NT2/D1 (cell line): ENCODE data around the gene LIN37.

Source experiments
- DNase-seq: peaks from one replicate; pipeline ENCODE4 v3.0.0-alpha.2; 2011; ENCODE audit warnings: low read depth, low spot score
- H3K27me3 ChIP-seq: 2 replicates; pipeline ENCODE4 v1.6.0; 2011; ENCODE audit warnings: mild to moderate bottlenecking; ENCODE audit not compliant: insufficient read length, insufficient read depth
- H3K36me3 ChIP-seq: 2 replicates; pipeline ENCODE4 v1.6.1; 2011; ENCODE audit warnings: mild to moderate bottlenecking, low read length, mixed read lengths; ENCODE audit not compliant: insufficient read depth, insufficient read length
- H3K4me1 ChIP-seq: 2 replicates; pipeline ENCODE4 v1.5.1; 2011; ENCODE audit not compliant: insufficient read depth, insufficient read length
- H3K4me3 ChIP-seq: 2 replicates; pipeline ENCODE4 v1.5.1; 2011; ENCODE audit warnings: low read depth; ENCODE audit not compliant: insufficient read length
- H3K9ac ChIP-seq: 2 replicates; pipeline ENCODE4 v1.6.0; 2011; ENCODE audit warnings: low read depth; ENCODE audit not compliant: insufficient read length
- H3K9me3 ChIP-seq: 2 replicates; pipeline ENCODE4 v1.5.1; 2011; ENCODE audit warnings: mild to moderate bottlenecking, low read length; ENCODE audit not compliant: insufficient read depth
- SUZ12 ChIP-seq: IDR thresholded peaks from 2 replicates; pipeline ENCODE4 v1.6.1; 2011; ENCODE audit not compliant: insufficient read length, insufficient read depth; ENCODE audit errors: extremely low read depth
- YY1 ChIP-seq: IDR thresholded peaks from 2 replicates; pipeline ENCODE4 v1.6.1; 2011; ENCODE audit not compliant: insufficient read length, insufficient read depth
- ZNF274 ChIP-seq: IDR thresholded peaks from 2 replicates; pipeline ENCODE4 v1.6.1; 2011; ENCODE audit warnings: mild to moderate bottlenecking, low read depth, low read length

LIN37 gene

DNA sequence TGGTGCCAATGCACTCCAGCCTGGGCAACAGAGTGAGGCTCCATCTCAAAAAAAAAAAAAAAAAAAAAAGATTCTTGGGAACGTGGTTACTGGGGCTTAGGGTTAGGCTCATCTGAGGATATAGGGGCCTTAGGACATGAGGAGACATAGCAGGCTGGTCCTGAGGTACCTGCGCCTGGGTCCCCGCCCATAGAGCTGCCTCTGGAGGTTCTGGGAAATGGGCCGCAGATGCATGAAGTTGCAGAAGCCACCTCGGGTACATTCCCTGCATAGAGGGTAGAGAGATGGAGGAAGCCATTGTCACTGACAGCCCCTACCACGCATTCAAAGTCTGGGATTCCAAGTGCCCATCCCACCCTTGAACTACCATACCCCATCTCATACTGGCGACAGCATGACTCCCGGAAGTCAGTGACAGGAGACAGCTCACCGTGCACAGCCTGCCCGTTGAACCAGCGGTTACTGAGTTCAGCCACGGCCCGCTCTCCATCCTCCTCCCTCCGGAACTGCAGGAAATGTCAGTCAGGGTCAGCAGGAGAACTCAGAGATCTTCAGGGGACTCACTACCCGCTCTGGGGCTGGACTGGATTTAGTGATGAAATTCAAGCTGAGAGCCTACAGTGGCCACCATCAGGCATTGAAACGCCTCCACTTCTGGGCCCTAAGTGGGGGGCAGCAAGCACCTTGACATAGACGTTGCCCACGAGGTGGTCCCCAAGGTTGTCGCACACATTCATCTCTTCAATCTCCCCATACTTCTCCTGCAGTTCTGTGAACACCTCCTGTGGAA is 4.5 kb upstream of the LIN37 start:
- no peak for DNase-seq
- TF ChIP-seq YY1 (no peak), SUZ12 (no peak), ZNF274 (no peak)
- Histone ChIP-seq H3K36me3 (peaks cover 21% of the 10 kb centered on the region), H3K9ac (peak overlapping the region; percentile 33), H3K4me1 (peaks cover 9% of the 10 kb centered on the region), H3K9me3 (no peaks in the 10 kb centered on the region), H3K27me3 (no peaks in the 10 kb centered on the region), H3K4me3 (peak overlapping the region; percentile 68)

DNA sequence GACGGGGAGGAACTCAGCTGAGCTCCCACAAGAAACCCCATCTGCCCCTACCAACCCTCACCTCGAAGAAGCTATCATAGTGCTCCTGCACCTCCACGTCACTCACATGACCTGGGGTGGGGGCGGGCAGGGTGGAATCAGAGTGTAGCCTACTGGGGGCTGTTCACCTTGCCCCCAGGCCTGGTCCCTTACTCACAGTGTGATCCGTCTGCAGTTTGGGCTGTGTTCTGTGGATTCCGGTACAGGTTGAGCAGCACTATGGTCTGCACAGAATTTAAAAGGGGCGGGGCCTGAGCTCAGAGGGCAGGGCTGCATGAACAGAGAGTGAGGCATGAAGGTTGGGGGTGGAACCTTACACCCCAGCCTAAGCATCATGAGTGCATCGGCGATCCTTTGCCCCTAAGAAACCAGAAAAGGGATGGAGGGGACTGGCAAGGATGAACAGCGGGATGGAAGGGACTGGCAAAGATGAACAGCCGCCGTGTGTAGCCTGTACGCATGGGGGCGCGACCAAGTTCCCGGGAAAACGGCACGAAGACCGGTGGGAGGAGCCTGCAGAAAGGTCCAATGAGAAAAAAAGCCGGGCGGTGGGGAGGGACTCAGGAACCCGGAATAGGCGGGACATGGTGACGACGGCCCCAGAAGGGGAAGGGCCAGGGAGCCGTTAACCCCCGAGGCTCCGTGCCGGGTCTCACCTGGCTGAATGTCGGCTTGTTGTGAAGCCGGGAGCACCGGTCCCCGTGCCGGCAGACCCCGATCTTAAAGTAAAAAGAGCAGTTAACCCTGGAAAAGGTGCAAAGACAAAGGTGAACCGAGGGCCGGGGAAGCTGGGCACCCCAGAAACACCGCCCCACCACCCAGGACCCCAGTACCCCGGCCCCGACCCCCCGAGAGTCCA is 3.7 kb upstream of the LIN37 start:
- H3K36me3 ChIP-seq, result peaks cover 15% of the 10 kb centered on the region
- H3K9me3 ChIP-seq, result no peaks in the 10 kb centered on the region
- H3K4me3 ChIP-seq, result peak overlapping the region; percentile 68
- DNase-seq, result peak; percentile 88
- TF ChIP-seq YY1 (no peak), ZNF274 (no peak), SUZ12 (no peak)
- peak overlapping the region; percentile 82 for H3K9ac ChIP-seq
- peaks cover 7% of the 10 kb centered on the region for H3K4me1 ChIP-seq
- no peaks in the 10 kb centered on the region for H3K27me3 ChIP-seq

DNA sequence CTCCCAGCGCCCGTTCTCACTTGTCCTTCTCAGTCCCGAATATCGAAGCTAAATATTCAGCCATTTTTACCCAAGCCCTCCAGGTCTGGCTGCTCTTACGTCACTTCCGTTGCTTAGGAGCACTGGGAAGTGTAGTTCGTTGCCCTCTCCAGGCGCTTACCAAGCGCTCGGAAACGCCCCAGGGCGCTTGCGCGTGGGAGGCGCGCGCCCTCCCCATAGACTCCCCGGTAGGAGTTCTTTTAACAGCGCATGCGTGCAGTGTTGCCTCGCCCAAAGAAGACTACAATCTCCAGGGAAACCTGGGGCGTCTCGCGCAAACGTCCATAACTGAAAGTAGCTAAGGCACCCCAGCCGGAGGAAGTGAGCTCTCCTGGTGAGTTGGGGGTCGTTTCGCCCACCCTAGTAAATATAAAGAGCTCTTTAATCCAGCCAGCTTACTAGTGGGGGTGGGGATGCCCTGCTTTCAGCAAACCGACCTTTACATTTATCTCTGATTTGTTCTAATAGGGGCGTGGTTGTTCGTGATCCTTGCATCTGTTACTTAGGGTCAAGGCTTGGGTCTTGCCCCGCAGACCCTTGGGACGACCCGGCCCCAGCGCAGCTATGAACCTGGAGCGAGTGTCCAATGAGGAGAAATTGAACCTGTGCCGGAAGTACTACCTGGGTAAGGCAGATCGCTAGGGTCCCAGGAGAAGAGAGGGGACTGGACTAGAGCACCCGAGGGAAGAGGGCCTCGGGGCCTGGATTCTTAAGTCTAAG is 2.9 kb upstream of the LIN37 start, which contains the start of the genes PSENEN and U2AF1L4:
Gene PSENEN (plus strand): TSS at position 324 of the 759 bp plus-strand sequence. CDS start 280 bp downstream, at position 604.
Gene U2AF1L4 (minus strand): TSS at position 91 of the 759 bp plus-strand sequence. CDS start 27 bp downstream, at position 64.
- peaks cover 15% of the 10 kb centered on the region for H3K36me3 ChIP-seq

DNA sequence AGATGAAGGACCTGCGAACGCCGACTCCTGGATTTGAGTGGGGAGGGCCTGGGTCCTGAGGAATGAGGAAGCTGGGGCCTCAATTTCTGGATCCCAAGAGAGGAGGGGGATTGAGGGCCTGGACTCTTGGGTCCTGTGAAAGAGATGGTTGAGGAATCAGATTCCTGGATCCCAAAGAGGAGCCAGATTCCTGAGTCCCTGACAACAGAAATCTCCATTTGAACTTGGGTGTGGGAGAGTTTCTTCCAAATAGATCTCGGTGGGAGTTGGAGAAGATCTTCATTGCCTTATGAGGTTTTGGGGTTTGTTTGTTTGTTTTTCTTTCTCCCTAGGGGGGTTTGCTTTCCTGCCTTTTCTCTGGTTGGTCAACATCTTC is 2.3 kb upstream of the LIN37 start:
- no peak for DNase-seq

More for the DNA sequence above, 2.9 kb upstream of the LIN37 start, which contains the start of the genes PSENEN and U2AF1L4:
- peak within 1 kb of the TSS; percentile 68 for H3K4me3 ChIP-seq
- H3K4me1 ChIP-seq, result peaks cover 7% of the 10 kb centered on the region
- no peaks in the 10 kb centered on the region for H3K27me3 ChIP-seq
- H3K9ac ChIP-seq, result peak within 1 kb of the TSS; percentile 90
- DNase-seq, result peak; percentile 97
- TF ChIP-seq YY1, result peak; percentile 40
- TF ChIP-seq ZNF274, result no peak
- no peaks in the 10 kb centered on the region for H3K9me3 ChIP-seq

DNA sequence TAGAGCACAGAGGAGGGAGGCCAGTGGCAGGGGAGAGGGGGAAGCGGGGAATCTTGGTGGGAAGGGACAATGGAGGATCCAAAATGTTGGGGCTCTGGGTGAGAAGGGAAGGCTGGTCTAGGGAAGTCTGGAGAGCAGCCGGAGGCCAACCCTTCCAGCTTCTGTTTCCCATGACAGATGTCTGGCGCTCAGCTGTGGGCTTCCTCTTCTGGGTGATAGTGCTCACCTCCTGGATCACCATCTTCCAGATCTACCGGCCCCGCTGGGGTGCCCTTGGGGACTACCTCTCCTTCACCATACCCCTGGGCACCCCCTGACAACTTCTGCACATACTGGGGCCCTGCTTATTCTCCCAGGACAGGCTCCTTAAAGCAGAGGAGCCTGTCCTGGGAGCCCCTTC is 1.8 kb upstream of the LIN37 start:
- H3K27me3 ChIP-seq, result no peaks in the 10 kb centered on the region
- H3K9ac ChIP-seq, result peak overlapping the region; percentile 90
- peaks cover 15% of the 10 kb centered on the region for H3K36me3 ChIP-seq
- TF ChIP-seq YY1 (no peak), SUZ12 (no peak), ZNF274 (no peak)
- H3K4me1 ChIP-seq, result peaks cover 7% of the 10 kb centered on the region
- DNase-seq, result no peak
- H3K4me3 ChIP-seq, result no peak overlapping the region
- H3K9me3 ChIP-seq, result no peaks in the 10 kb centered on the region

More for the DNA sequence above, 2.3 kb upstream of the LIN37 start:
- no peaks in the 10 kb centered on the region for H3K9me3 ChIP-seq
- H3K4me3 ChIP-seq, result peak overlapping the region; percentile 68
- no peak for TF ChIP-seq ZNF274
- TF ChIP-seq SUZ12, result no peak
- no peak for TF ChIP-seq YY1
- H3K4me1 ChIP-seq, result peaks cover 7% of the 10 kb centered on the region
- H3K36me3 ChIP-seq, result peaks cover 15% of the 10 kb centered on the region
- H3K27me3 ChIP-seq, result no peaks in the 10 kb centered on the region
- peak overlapping the region; percentile 90 for H3K9ac ChIP-seq

DNA sequence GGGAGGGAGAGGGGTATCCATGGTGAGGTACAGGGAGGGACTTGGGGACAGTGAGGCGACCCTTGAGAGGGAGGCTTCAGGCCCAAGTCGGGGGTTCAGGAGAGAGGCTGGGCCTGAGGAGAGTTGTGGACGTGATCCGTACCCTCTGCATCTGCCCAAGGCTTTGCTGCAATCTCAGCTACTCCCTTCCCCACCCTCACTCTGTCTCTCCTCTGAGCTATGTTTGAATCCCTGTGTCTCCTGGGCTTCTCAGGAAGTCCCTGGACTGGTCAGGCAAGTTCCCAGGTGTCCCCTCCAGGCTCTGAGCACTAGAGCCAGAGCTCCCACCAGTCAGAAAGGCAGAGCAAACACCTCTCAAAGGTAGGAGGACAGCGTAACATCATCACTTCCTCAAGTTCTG is 1.8 kb downstream of the LIN37 start:
- Histone ChIP-seq H3K27me3 (no peaks in the 10 kb centered on the region), H3K4me3 (no peak overlapping the region), H3K36me3 (peaks cover 27% of the 10 kb centered on the region), H3K9ac (no peak overlapping the region), H3K4me1 (no peaks in the 10 kb centered on the region), H3K9me3 (no peaks in the 10 kb centered on the region)
- TF ChIP-seq YY1, result no peak
- TF ChIP-seq ZNF274, result no peak
- no peak for TF ChIP-seq SUZ12
- DNase-seq, result no peak
